SU-DHL-6 (cell line): ENCODE results near the gene EVI5.

Experiments
- H2AFZ ChIP-seq: fragments of 200-600 bp; sonication (generic); 2 replicates; pipeline ENCODE4 v1.6.1; 2014; ENCODE audit warnings: low read depth, mild to moderate bottlenecking, moderate library complexity, mixed read lengths, antibody characterized with exemption, low read length; ENCODE audit not compliant: severe bottlenecking
- H3F3A ChIP-seq: fragments of 200-600 bp; shearing (Covaris generic); 2 replicates; pipeline ENCODE4 v1.6.0; 2016; ENCODE audit warnings: antibody characterized with exemption, mild to moderate bottlenecking; ENCODE audit not compliant: insufficient read depth
- H3K27ac ChIP-seq: fragments of 200-600 bp; sonication (generic); 2 replicates; pipeline ENCODE4 v1.5.1; 2016; ENCODE audit warnings: low read depth, mild to moderate bottlenecking, low read length, moderate library complexity, mixed read lengths
- H3K27me3 ChIP-seq: fragments of 200-600 bp; sonication (generic), shearing (Covaris generic); 2 replicates; pipeline ENCODE4 v1.6.0; 2014; ENCODE audit warnings: mild to moderate bottlenecking, low read length
- H3K36me3 ChIP-seq: fragments of 200-600 bp; sonication (generic); 2 replicates; pipeline ENCODE4 v1.6.1; 2014; ENCODE audit warnings: mild to moderate bottlenecking, low read length, mixed read lengths
- H3K4me2 ChIP-seq: fragments of 300-600, 200-600 bp; shearing (Covaris generic), sonication (generic); 2 replicates; pipeline ENCODE4 v1.6.0; 2014; ENCODE audit warnings: low read length, low read depth, mild to moderate bottlenecking; ENCODE audit not compliant: poor library complexity, severe bottlenecking
- H3K4me3 ChIP-seq: fragments of 200-600 bp; sonication (generic); 2 replicates; pipeline ENCODE4 v1.5.1; 2014; ENCODE audit warnings: antibody characterized with exemption, low read length, mild to moderate bottlenecking, mixed read lengths; ENCODE audit not compliant: insufficient read depth, poor library complexity, severe bottlenecking
- H3K79me2 ChIP-seq: fragments of 200-600 bp; sonication (generic); 2 replicates; pipeline ENCODE4 v1.6.1; 2014; ENCODE audit warnings: mild to moderate bottlenecking, low read length, moderate library complexity; ENCODE audit not compliant: insufficient read depth
- H3K9ac ChIP-seq: fragments of 200-600 bp; sonication (generic); 2 replicates; pipeline ENCODE4 v1.7.0; 2014; ENCODE audit warnings: mild to moderate bottlenecking, low read length
- H3K9me2 ChIP-seq: fragments of 200-600 bp; sonication (generic); replicated peaks from 2 replicates; pipeline ENCODE4 v1.6.1; 2014; ENCODE audit warnings: low read length; ENCODE audit not compliant: insufficient read depth
- H3K9me3 ChIP-seq: fragments of 200-600 bp; sonication (generic); 2 replicates; pipeline ENCODE4 v1.6.1; 2014; ENCODE audit warnings: low read length, mixed read lengths; ENCODE audit not compliant: insufficient read depth
- H4K20me1 ChIP-seq: fragments of 200-600 bp; sonication (generic); 2 replicates; pipeline ENCODE4 v1.6.1; 2014; ENCODE audit warnings: low read depth, mild to moderate bottlenecking, antibody characterized with exemption, low read length, moderate library complexity, mixed read lengths
- EZH2phosphoT487 ChIP-seq: fragments of 200-600 bp; sonication (generic), shearing (Covaris generic); conservative IDR thresholded peaks from 2 replicates; pipeline ENCODE4 v1.6.1; 2018; ENCODE audit warnings: mild to moderate bottlenecking, antibody characterized with exemption, low read length, moderate library complexity, mixed read lengths
- TF ChIP-seq, protein P1 (sequence below): fragments of 200-600 bp; sonication (generic); IDR thresholded peaks from one replicate; pipeline ENCODE4 v1.5.1; 2017; ENCODE audit warnings: antibody characterized with exemption, mild to moderate bottlenecking, low read length, moderate library complexity; ENCODE audit not compliant: insufficient read depth, poor library complexity, severe bottlenecking

Gene EVI5

DNA sequence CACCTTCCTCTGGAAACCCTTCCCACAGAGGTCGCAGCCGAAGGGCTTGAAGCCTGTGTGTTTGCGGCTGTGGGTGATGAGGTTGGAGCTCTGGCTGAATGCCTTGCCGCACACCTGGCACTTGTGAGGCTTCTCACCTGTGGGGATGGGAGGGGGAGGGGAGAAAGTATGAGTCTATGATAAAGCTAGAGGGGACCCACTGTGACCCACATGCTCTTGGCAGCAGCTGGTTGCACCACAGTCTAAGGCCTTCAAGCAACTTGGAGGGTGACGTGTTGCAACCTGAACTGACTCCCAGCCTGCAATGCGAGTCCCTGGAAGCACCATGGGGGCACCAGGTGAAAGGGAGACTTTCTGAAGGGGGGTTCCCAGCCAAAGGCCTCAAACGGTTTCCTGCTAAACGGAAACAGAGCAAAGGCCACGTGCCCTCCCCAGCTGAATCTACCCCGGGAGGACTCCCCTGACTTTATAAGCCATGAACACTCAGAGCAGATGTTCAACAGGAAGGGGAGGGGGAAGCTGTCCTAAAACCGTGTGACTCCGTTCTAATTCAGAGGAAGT lies 308.8 kb downstream of the EVI5 start:
- H3K79me2 ChIP-seq = no peaks in the 10 kb centered on the region
- H2AFZ ChIP-seq = no peak overlapping the region
- H3F3A ChIP-seq = no peaks in the 10 kb centered on the region
- no peaks in the 10 kb centered on the region for H3K27me3 ChIP-seq
- no peak overlapping the region for H3K4me3 ChIP-seq
- no peak overlapping the region for H3K4me2 ChIP-seq
- H3K9ac ChIP-seq = no peak overlapping the region
- H3K9me3 ChIP-seq = no peaks in the 10 kb centered on the region
- no peaks in the 10 kb centered on the region for H4K20me1 ChIP-seq
- no peak overlapping the region for H3K27ac ChIP-seq
- no peak for TF ChIP-seq EZH2phosphoT487
- TF ChIP-seq, protein P1, sequence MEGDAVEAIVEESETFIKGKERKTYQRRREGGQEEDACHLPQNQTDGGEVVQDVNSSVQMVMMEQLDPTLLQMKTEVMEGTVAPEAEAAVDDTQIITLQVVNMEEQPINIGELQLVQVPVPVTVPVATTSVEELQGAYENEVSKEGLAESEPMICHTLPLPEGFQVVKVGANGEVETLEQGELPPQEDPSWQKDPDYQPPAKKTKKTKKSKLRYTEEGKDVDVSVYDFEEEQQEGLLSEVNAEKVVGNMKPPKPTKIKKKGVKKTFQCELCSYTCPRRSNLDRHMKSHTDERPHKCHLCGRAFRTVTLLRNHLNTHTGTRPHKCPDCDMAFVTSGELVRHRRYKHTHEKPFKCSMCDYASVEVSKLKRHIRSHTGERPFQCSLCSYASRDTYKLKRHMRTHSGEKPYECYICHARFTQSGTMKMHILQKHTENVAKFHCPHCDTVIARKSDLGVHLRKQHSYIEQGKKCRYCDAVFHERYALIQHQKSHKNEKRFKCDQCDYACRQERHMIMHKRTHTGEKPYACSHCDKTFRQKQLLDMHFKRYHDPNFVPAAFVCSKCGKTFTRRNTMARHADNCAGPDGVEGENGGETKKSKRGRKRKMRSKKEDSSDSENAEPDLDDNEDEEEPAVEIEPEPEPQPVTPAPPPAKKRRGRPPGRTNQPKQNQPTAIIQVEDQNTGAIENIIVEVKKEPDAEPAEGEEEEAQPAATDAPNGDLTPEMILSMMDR = no peak
- no peaks in the 10 kb centered on the region for H3K9me2 ChIP-seq
- no peaks in the 10 kb centered on the region; the same call in 1 of the 2 replicates for H3K36me3 ChIP-seq

DNA sequence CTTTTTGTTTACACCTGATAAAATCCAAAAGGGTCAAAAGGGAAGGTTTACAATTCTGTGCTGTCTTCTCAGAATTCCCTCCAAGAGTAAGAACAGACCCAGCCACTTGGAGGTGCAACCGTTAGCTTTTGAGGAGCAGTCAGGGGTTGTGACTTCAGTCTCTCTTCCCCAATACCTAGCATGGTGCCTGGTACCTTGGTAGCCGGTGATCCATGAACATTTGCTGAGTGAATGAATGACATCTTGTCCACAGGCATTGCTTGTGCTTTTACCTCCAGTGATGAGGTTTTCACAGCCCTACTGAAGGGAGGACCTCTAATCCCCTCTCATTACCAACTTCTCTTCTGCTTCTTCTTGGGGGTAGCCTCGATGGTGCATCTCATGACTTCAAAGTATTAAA lies 309.9 kb downstream of the EVI5 start:
- H3F3A ChIP-seq = no peaks in the 10 kb centered on the region
- H3K27me3 ChIP-seq = no peaks in the 10 kb centered on the region
- no peaks in the 10 kb centered on the region for H4K20me1 ChIP-seq
- no peak overlapping the region for H3K4me3 ChIP-seq
- no peak overlapping the region for H2AFZ ChIP-seq
- no peak overlapping the region for H3K4me2 ChIP-seq
- TF ChIP-seq, protein P1 = no peak
- TF ChIP-seq EZH2phosphoT487 = no peak
- no peaks in the 10 kb centered on the region; the same call in 1 of the 2 replicates for H3K36me3 ChIP-seq
- no peaks in the 10 kb centered on the region for H3K79me2 ChIP-seq
- H3K27ac ChIP-seq = no peak overlapping the region
- H3K9me3 ChIP-seq = no peaks in the 10 kb centered on the region
- H3K9me2 ChIP-seq = no peaks in the 10 kb centered on the region
- no peak overlapping the region for H3K9ac ChIP-seq

DNA sequence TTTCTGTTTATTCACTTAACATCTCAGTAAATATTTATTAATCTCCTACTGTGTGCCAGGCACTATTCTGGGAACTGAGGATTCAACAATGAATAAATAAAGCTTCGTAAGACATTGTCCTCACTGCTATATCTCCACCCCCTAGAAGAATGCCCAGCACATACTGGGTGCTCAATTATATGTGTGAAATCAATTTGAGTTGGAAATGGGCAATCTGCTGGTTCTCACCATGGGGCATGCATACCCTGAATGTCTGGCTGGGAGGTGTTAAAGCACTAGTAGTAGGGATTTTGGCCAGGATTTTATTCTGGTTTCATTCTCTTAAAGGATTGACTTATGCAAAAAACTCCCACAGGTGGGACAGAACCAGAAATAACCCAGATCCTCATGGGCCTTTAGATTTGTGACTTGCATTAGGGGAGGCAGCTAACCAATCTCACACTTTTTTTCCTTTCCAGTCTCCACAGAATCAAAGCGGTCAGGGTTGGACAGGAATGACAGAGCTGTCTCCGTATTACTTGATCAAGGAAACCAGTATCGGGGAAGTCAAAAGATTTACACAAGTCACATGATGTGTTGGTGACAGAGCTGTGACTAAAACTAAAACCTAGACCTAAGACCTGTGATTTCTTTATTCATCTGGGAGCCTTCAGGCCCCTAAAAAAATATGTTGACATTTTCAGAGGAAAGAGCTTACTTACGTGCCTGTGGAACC lies 311.0 kb downstream of the EVI5 start:
- Histone ChIP-seq H3K36me3 (no peaks in the 10 kb centered on the region; the same call in 1 of the 2 replicates), H3K9me3 (no peaks in the 10 kb centered on the region), H3K79me2 (no peaks in the 10 kb centered on the region), H3F3A (no peaks in the 10 kb centered on the region), H3K4me3 (no peak overlapping the region), H3K27ac (no peak overlapping the region), H3K9me2 (no peaks in the 10 kb centered on the region), H4K20me1 (no peaks in the 10 kb centered on the region), H3K9ac (no peak overlapping the region), H2AFZ (no peak overlapping the region), H3K4me2 (no peak overlapping the region), H3K27me3 (no peaks in the 10 kb centered on the region)
- no peak for TF ChIP-seq EZH2phosphoT487
- TF ChIP-seq, protein P1 = no peak
